GM19043 (cell line): ENCODE measurements around the gene L2HGDH.
A peak's percentile ranks its signal among the peaks of the same experiment; 100 is the strongest.
"Not testable (repeated sequence)": the region's sequence is repeated elsewhere in the genome, so short reads cannot be mapped to it uniquely, and the experiment has no call there.

Experiments
- ATAC-seq: cut with Tn5 transposase; IDR thresholded peaks from one replicate; pipeline ENCODE4 v1.9.1; 2021; ENCODE audit warnings: low read depth; ENCODE audit not compliant: unreplicated experiment

L2HGDH gene

GRCh38 chr14:50311972-50312733 is at the start of gene L2HGDH, which contains the start of gene DMAC2L:
Gene L2HGDH, minus strand, starts transcription at chr14:50312229. Its CDS starts 79 bp downstream, at chr14:50312150.
Gene DMAC2L, plus strand, starts transcription at chr14:50312324. Its CDS starts 9,164 bp downstream, at chr14:50321488.
- peak; percentile 91 for ATAC-seq

DNA sequence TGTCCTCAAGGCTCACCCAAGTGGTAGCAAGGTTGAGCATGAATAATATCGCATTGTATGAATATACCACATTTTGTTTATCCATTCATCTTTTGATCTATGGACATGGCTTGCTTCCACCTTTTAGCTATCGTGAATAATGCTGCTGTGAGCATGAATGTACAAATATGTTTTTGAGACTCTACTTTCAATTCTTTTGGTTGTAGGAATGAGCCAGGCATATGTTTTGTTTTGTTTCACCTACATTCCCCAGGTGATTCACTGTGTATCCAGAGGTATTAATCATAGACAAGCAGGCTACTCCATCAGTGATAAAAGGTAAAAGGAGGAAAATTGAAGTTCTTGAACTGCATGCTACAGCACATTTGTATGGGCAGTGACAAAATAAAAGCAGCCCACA is 48.8 kb upstream of the L2HGDH start:
- ATAC-seq, result no peak

- ATAC-seq, result no peak
Observed at GRCh38 chr14:50360093-50360492, 48.1 kb upstream of the L2HGDH start.

GRCh38 chr14:50359631-50360030 is 47.6 kb upstream of the L2HGDH start:
- ATAC-seq, result no peak

DNA sequence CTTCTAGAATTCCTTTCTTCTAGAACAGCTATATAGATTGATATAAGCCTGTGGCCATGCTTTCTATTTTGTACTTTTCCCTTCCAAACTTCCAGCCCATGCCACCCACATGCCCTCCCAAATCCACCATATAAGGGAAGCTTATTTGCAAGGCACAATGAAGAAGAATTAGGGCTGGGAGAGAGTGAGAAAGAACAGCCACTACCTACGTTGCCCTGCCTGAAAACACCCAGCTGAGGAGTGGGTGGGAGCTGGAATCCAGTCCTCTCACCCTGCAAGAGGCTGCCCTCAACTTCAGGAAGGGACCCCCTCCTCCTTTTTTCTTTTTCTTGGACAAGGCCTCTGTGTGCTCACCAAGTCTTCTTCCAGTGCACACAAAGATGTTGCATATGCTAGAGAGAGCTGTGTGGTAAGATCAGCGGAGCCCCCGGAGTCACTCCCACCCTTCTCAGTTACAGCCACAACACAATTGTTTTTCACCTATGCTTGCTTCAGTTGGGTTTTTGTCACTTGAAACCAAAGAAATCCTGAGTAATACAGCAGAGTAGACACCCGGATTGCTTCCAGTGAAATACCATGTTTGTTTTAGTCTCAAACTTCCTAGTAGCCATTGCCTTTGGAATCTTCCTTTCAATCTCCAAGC is 45.8 kb upstream of the L2HGDH start:
- ATAC-seq, result no peak

DNA sequence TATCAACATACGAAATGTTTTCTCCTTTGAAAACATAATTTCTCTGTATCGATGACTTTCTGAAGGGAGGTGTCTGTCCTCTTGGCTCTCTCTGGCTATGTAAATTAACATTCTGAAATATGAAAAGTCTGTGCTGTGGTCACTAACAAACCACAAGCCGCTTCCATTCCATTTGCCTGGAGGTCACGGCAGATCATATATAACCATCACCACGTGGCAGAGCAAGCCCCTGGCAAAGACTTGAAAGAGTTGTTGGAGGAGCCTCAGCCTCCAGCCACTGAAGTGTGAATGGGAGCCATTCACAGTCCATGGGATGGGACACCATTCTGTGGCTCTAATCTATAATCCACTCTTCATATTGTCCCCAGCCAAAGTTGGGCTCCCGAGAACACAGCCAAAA is 45.1 kb upstream of the L2HGDH start:
- no peak for ATAC-seq

GRCh38 chr14:50356283-50356682 is 44.3 kb upstream of the L2HGDH start:
- not testable (repeated sequence) for ATAC-seq

- no peak for ATAC-seq
Observed at GRCh38 chr14:50355692-50356091, 43.7 kb upstream of the L2HGDH start.

GRCh38 chr14:50354527-50354926 is 42.5 kb upstream of the L2HGDH start:
- no peak for ATAC-seq

- ATAC-seq, result no peak
Observed at GRCh38 chr14:50353126-50353525, 41.1 kb upstream of the L2HGDH start.

- ATAC-seq, result no peak
Observed at GRCh38 chr14:50352584-50352983, 40.6 kb upstream of the L2HGDH start.

GRCh38 chr14:50350975-50351374 is 38.9 kb upstream of the L2HGDH start:
- no peak for ATAC-seq

DNA sequence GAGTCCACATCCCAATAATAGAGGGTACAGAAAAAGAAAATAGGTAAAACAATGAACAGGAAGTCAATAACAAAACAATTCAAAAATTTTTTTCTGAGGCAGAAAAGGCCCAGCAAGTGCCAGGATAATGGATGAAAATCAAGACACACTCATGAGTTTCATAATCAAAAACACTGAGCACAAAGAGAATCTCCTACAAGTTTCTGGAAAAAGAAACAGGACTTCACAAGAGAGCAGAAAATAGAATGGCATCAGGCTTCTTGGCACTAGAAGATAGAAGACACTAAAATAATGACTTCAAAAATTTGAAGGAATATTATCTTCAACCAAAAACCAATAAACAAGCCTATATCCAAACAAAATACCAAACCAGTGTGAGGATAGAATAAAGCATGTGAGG is 36.9 kb upstream of the L2HGDH start:
- no peak for ATAC-seq

DNA sequence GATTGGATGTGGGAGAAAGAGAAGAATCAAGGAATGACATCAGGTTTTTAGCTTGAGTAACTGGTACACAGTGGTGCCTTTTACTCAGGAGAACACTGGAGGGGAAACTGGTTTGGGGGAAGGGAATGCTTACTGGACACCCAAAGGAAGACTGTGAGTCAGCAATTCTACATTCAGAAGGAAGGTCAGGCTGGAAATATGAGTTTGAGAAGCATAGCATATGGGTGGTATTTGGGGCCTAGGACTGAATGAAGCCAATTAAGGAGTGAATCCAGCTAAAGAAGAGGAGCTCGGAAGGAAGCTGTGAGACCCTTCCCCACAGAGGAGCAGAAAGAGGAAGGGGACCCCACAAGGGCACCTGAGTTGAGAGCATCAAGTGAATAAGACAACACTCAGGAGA is 35.5 kb upstream of the L2HGDH start:
- no peak for ATAC-seq

DNA sequence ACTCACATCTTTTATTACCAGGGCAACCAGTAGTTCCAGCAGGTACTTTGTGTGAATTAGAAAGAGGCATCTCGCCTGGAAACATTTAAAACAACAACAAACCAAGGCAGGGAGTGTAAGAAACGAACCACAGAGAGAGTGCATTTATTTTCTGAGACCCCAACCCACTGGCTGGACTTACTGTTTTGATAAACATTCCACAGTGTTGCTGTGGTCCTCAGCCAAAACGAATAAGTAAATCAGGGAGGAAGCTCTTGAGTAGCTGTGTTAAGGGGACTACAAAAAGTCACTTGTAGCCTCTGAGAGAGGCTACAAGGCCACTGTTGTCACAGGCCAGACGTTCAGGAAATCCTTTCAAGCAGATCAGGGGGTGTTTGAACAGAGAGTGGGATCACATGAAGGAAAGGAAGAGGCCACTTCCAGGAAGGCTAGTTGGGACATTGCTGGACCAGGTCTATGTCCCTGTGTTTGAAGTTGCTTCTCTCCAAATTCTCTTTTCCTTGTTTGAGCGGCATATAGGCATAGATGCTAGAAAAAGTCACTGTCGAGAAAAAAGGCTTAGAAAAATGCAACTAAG is 33.9 kb upstream of the L2HGDH start:
- no peak for ATAC-seq

GRCh38 chr14:50344876-50345563 is 33.0 kb upstream of the L2HGDH start:
- no peak for ATAC-seq

DNA sequence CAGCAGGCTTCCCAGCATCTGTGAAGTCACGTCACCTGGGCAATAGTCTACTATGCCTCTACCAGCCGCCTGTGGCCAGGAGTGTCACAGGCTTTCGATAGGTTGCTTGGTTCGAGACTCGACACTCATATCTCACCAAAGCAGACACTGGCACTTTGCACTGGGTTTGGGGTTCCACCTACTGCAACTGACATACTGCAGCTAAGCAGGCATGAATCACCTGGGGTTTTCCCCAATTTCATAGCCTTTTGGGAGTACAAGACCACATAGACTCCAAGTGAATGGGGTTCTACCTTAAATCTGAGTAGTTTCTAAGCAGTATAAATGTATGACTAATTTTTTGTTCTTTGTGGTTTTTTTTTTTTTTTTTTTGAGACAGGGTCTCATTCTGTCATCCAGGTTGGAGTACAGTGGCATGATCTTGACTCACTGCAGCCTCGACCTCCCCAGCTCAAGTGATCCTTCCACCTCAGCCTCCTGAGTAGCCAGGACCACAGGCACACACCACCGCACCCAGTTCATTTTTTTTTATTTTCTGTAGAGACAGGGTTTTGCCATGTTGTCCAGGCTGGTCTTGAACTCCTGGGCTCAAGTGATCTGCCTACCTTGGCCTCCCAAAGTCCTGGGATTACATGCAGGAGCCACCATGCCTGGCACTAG is 32.2 kb upstream of the L2HGDH start:
- ATAC-seq, result peak; percentile 73

DNA sequence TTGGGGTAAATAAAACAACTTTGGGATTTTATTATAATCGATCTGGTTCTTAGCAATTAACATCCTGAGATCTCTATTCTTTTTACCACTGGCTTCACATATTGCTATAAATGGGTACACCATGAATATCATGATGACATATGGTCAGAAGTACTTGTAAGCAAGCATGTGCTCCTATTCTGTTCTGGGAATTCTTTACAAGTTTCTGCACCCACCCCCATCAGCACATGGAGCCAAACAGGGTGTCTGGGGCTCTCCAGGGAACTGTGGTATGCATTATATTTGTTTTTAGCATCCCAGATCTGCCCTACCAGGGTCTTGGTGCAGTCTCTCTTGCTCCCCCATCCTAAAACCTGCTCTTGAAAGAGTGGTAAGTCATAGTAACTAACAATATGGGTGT is 31.4 kb upstream of the L2HGDH start:
- ATAC-seq, result no peak

GRCh38 chr14:50342221-50343078 is 30.4 kb upstream of the L2HGDH start:
- no peak for ATAC-seq

DNA sequence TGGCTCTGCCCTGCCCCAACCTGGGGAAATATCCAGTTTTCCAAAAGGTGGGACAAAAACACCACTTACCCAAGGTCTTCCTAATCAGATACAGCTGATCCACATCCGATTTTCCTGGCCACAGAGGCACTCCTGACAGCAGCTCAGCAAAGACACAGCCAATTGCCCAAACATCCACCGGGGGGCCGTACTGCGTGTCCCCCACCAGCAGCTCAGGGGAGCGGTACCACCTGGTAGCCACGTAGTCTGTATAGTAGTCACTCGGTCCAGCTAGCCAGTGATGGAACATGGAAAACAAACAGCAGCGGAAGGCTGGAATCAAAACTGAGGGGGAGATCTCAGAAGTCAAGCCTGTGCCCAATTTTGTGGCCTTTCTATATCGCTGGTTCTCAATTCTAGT is 28.9 kb upstream of the L2HGDH start:
- no peak for ATAC-seq
